NB4 (cell line): ENCODE data around the gene CREB5.

ENCODE experiments used
- CTCF ChIP-seq: IDR thresholded peaks from one replicate; pipeline ENCODE4 v1.5.1; 2012; ENCODE audit warnings: low read depth, low read length
- MAX ChIP-seq: IDR thresholded peaks from 2 replicates; pipeline ENCODE4 v1.6.1; 2011; ENCODE audit warnings: low read depth, low read length
- MYC ChIP-seq: IDR thresholded peaks from 2 replicates; pipeline ENCODE4 v1.6.1; 2011; ENCODE audit warnings: low read depth, low read length
- POLR2A ChIP-seq: IDR thresholded peaks from 2 replicates; pipeline ENCODE4 v1.6.1; 2011; ENCODE audit warnings: mild to moderate bottlenecking; ENCODE audit not compliant: insufficient read length; ENCODE audit errors: extremely low read depth

- TF ChIP-seq MYC (no peak), POLR2A (no peak), CTCF (no peak), MAX (no peak)
Measured at GRCh38 chr7:28581351-28581750, 169.0 kb downstream of the CREB5 start.
